PC-3 (cell line): Measurements from ENCODE around the gene NCR1.

Experiments used
- EZH2phosphoT487 ChIP-seq: fragments of 300-600 bp; sonication (generic); IDR thresholded peaks from 2 replicates; pipeline ENCODE4 v1.6.1; 2018; ENCODE audit warnings: mild to moderate bottlenecking, antibody characterized with exemption, low read length, borderline replicate concordance
- TF ChIP-seq, protein P1 (sequence below): fragments of 300-600 bp; sonication (generic); conservative IDR thresholded peaks from 2 replicates; pipeline ENCODE4 v1.5.1; 2017; ENCODE audit warnings: antibody characterized with exemption, low read depth, mild to moderate bottlenecking, low read length

DNA sequence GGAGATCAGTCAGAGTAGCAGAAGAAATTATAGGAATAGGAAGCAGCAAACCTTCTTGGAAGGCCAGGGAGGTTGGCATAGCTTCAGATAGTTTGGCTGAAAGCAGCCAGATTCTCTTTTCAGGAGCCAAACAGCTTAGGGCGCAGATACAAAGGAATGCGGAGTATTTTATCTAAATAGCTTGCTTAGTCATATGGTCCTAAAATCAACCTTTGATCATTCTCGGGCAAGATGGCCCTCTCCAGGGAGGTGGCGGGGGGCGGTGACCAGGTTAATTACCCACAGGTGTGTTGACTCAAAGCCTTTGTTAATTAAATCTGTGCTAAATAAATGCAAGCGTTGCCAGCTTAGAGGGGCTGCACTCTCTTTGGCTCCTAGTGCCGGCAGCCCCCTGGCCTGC is 12.5 kb upstream of the NCR1 start:
- TF ChIP-seq, protein P1, sequence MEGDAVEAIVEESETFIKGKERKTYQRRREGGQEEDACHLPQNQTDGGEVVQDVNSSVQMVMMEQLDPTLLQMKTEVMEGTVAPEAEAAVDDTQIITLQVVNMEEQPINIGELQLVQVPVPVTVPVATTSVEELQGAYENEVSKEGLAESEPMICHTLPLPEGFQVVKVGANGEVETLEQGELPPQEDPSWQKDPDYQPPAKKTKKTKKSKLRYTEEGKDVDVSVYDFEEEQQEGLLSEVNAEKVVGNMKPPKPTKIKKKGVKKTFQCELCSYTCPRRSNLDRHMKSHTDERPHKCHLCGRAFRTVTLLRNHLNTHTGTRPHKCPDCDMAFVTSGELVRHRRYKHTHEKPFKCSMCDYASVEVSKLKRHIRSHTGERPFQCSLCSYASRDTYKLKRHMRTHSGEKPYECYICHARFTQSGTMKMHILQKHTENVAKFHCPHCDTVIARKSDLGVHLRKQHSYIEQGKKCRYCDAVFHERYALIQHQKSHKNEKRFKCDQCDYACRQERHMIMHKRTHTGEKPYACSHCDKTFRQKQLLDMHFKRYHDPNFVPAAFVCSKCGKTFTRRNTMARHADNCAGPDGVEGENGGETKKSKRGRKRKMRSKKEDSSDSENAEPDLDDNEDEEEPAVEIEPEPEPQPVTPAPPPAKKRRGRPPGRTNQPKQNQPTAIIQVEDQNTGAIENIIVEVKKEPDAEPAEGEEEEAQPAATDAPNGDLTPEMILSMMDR = no peak
- no peak for TF ChIP-seq EZH2phosphoT487
